Epithelial cell of alveolus of lung (primary cell): ENCODE measurements around the gene PFAS. TPM values are rescaled to one million over a fixed set of nuclear protein-coding genes. Genes with fewer than 3 reads are reported as not detected.

Source experiments
- total RNA-seq: library from RNA; depleted of rRNA; stranded (reverse); fragments of >200 nt; gene quantifications from 2 replicates; pipeline ENCODE4 v1.2.1, GENCODE V29; 2015

PFAS gene, protein sequence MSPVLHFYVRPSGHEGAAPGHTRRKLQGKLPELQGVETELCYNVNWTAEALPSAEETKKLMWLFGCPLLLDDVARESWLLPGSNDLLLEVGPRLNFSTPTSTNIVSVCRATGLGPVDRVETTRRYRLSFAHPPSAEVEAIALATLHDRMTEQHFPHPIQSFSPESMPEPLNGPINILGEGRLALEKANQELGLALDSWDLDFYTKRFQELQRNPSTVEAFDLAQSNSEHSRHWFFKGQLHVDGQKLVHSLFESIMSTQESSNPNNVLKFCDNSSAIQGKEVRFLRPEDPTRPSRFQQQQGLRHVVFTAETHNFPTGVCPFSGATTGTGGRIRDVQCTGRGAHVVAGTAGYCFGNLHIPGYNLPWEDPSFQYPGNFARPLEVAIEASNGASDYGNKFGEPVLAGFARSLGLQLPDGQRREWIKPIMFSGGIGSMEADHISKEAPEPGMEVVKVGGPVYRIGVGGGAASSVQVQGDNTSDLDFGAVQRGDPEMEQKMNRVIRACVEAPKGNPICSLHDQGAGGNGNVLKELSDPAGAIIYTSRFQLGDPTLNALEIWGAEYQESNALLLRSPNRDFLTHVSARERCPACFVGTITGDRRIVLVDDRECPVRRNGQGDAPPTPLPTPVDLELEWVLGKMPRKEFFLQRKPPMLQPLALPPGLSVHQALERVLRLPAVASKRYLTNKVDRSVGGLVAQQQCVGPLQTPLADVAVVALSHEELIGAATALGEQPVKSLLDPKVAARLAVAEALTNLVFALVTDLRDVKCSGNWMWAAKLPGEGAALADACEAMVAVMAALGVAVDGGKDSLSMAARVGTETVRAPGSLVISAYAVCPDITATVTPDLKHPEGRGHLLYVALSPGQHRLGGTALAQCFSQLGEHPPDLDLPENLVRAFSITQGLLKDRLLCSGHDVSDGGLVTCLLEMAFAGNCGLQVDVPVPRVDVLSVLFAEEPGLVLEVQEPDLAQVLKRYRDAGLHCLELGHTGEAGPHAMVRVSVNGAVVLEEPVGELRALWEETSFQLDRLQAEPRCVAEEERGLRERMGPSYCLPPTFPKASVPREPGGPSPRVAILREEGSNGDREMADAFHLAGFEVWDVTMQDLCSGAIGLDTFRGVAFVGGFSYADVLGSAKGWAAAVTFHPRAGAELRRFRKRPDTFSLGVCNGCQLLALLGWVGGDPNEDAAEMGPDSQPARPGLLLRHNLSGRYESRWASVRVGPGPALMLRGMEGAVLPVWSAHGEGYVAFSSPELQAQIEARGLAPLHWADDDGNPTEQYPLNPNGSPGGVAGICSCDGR (N-terminal part only)
- total RNA-seq = 17.1 and 45.5 TPM in 2 replicates

DNA sequence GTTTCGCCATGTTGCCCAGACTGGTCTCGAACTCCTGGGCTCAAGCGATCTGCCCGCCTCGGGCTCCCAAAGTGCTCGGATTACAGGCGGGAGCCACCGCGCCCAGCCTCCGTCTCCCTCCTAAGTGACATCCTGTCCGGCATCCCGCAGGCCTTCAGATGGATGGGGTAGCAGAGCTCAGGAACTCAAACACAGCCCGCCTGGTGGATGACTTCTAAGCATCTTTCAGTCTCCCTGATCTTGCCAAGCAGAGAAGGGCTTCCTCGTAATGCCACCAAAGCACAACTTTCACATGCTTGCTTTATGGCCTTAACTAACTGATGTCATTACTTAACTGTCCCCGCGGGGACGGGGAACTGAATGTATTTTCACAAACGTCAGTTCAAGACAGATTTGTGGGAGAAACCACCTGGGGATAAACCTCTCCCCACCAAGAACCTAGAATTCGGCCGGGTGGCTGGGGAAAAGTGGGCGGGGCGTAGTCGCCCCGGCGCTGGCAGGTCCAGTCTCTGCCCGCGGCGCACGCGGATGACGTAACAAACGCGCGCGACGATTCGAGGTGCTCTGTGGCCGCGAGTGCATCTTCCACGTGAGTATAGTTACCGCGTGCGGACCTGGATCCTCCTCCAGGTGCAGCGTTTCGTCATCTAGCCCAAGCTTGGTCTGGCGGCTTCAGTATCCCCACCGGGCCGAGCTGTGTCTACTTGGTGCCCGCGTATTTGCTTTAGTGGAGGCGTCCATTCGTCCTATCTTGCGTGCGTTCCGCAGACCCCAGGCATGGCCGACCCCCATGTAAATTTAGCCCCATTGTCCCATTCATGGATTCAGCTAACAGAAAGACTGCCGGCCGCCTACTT, at the start of gene PFAS:
Gene PFAS (plus strand): TSS at position 539 of the 857 bp plus-strand sequence. CDS start 4,649 bp downstream, outside the sequence.

DNA sequence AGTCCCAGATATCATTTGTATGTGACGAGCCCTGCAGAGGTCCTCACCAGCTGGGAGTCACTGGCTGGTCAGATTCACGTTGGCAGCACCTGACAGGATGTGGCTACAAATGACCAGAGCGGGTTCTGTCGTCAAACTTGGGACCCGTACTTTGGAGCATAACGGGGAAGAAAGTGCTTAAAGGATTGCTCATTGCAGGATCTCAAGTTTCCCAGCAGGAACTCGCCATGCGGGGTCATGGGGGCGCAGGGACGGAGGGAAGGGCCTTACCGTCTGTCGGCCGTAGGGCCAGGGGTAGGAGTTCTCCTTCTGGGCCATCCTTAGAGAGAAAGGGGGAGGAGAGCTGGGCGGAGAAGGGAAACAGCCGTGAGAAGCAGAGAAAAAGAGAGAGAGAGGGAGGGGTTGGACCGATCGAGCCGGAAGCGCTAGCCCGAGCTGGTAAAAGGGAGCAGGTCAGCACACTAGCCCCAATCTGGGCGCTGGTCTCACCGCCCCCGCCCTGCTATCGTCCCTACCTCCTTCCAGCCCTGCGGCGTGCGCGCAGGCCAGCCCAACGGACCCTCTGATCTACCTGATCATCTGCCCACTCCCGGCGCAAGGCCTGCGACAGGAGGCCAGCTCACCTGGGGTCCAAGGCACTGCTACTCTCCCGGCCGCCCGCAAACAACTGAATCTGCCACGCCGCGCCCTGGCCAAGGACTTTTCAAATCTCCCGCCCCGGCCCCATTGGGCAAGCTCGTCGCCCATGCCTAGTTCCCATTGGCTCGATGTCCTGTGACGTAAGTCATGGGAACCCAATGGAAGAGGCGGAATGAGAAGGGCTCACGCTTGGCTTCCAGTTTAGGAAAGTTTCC, 39.0 kb upstream of the PFAS start, which contains the start of gene AURKB:
Gene AURKB (minus strand): TSS at position 669 of the 854 bp plus-strand sequence. CDS start 351 bp downstream, at position 318.

DNA sequence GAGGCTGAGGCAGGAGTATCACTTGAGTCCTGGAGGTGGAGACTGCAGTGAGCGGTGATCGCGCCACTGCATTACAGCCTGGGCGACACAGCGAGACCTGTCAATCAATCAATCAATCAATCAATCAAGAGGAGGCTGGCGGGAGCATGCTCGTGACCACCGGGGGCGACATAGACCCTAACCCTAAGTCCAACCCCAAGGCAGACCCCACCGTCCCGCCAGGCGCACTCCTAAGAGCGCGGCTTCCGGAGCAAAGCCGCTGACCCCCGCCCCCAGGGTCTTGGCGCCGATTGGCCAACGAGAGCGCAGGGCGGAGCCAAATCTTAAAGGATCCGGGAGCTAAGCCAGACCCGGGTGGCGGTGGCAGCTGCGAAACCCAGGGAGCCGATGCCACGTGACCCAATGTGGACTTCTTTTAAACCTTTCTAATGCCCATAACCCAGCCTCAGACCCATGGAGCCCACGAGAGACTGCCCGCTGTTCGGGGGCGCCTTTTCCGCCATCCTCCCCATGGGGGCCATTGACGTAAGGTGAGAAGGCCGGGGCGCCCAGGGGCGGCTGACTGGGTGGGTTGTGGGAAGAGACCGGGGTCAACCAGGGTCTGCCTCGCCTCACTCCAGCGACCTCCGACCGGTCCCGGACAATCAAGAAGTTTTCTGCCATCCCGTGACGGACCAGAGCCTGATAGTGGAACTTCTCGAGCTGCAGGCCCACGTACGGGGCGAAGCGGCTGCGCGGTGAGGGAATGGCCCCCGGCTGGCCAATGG, 39.4 kb downstream of the PFAS start, which contains the start of gene RANGRF:
Gene RANGRF (plus strand): TSS at position 335 of the 767 bp plus-strand sequence. CDS start 119 bp downstream, at position 454.

Other genes with a start within 250 kb of the PFAS start
- gene GUCY2D, start 246.7 kb upstream of the PFAS start, total RNA-seq = under 0.01 TPM in 1 of 2 replicates, not detected in the other
- 0.80 and 0.91 TPM in 2 replicates for gene ALOX15B, start 210.2 kb upstream of the PFAS start, total RNA-seq
- not detected in 2 replicates for gene ALOX12B, start 161.6 kb upstream of the PFAS start, total RNA-seq
- not detected in 2 replicates for gene ALOXE3, start 130.8 kb upstream of the PFAS start, total RNA-seq
- 0.78 and 1.4 TPM in 2 replicates for gene HES7, start 125.2 kb upstream of the PFAS start, total RNA-seq
- 30.0 and 78.6 TPM in 2 replicates for gene PER1, start 96.9 kb upstream of the PFAS start, total RNA-seq
- 4.0 and 22.9 TPM in 2 replicates for gene VAMP2, start 86.3 kb upstream of the PFAS start, total RNA-seq
- gene TMEM107, start 72.9 kb upstream of the PFAS start, total RNA-seq = 42.5 and 58.7 TPM in 2 replicates
- 11.3 and 12.2 TPM in 2 replicates for gene BORCS6, start 59.1 kb upstream of the PFAS start, total RNA-seq
- gene AURKB, start 38.7 kb upstream of the PFAS start, total RNA-seq = 23.6 and 53.7 TPM in 2 replicates
- 8.8 and 11.4 TPM in 2 replicates for gene CTC1, start 1.2 kb upstream of the PFAS start, total RNA-seq
- 18.1 and 19.7 TPM in 2 replicates for gene RANGRF, start 39.4 kb downstream of the PFAS start, total RNA-seq
- gene SLC25A35, start 46.1 kb downstream of the PFAS start, total RNA-seq = 0.91 and 1.4 TPM in 2 replicates
- gene ARHGEF15, start 61.0 kb downstream of the PFAS start, total RNA-seq = 0.48 and 2.3 TPM in 2 replicates
- gene ODF4, start 90.6 kb downstream of the PFAS start, total RNA-seq = not detected in 2 replicates
- 3,504 and 6,849 TPM in 2 replicates for gene RPL26, start 133.9 kb downstream of the PFAS start, total RNA-seq
- not detected in 2 replicates for gene RNF222, start 148.5 kb downstream of the PFAS start, total RNA-seq
- gene NDEL1, start 186.6 kb downstream of the PFAS start, total RNA-seq = 48.0 and 55.3 TPM in 2 replicates